BLaER1 treated with 17β-estradiol and CSF1 and Interleukin-3, amounts not matched to agents 10 nM and 100 nM (cell line): ENCODE measurements around the gene TMEM187.

Experiments used
- H3K27ac ChIP-seq, 11 experiments: shearing (Covaris generic); formaldehyde crosslinking; 2 replicates each; pipeline ENCODE4 v1.8.1; 2022
- H3K27me3 ChIP-seq, 11 experiments: shearing (Covaris generic); formaldehyde crosslinking; 2 replicates each; pipeline ENCODE4 v1.8.1; 2022
- H3K36me3 ChIP-seq, 11 experiments: shearing (Covaris generic); formaldehyde crosslinking; 2 replicates each; pipeline ENCODE4 v1.8.1; 2022
- H3K4me1 ChIP-seq, 10 experiments: shearing (Covaris generic); formaldehyde crosslinking; 2 replicates each; pipeline ENCODE4 v1.8.1; 2022
- H3K4me2 ChIP-seq, 11 experiments: shearing (Covaris generic); formaldehyde crosslinking; 2 replicates each; pipeline ENCODE4 v1.8.1; 2022
- H3K4me3 ChIP-seq, 10 experiments: shearing (Covaris generic); formaldehyde crosslinking; 2 replicates each; pipeline ENCODE4 v1.8.1; 2022
- H3K9ac ChIP-seq, 11 experiments: shearing (Covaris generic); formaldehyde crosslinking; 2 replicates each; pipeline ENCODE4 v1.8.1; 2022
- H3K9me3 ChIP-seq, 11 experiments: shearing (Covaris generic); formaldehyde crosslinking; replicated peaks in 1 of 11; 2 replicates each; pipeline ENCODE4 v1.8.1; 2022
- H4K20me1 ChIP-seq, 11 experiments: shearing (Covaris generic); formaldehyde crosslinking; 2 replicates each; pipeline ENCODE4 v1.8.1; 2022
- Cebpa-rat ChIP-seq, 11 experiments: shearing (Covaris generic); IDR thresholded peaks; 2 replicates each; pipeline ENCODE4 v1.8.1; 2022

TMEM187 gene

DNA sequence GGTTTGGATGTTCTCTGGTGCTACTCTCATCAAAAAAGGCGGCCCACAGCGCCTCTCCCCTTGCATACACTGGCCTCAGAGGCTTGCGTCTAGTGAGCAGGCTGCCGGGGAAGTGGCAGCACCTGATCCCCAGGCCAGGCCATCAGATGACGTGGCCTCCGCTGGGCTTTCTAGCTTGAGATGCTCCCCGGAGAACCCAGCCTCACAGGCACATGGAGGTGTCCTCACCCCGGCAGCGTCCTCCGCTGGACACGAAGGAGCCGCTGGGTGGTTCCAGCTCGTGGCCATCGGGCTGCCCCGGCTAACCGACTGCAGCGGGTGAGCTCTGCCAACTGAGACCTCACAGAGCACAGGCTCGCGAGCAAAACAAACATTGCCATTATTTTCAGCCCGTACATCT lies 34.4 kb downstream of the TMEM187 start:
- Histone ChIP-seq H3K4me2 (peak overlapping the region; percentile 51 to 78 (median 68)), H3K9me3 (peaks cover 0 to 8% (median 0%) of the 10 kb centered on the region in 11 experiments; a peak in 1 of 22 replicates), H3K36me3 (peaks cover 6 to 25% (median 18%) of the 10 kb centered on the region in 11 experiments; a peak in 20 of 22 replicates), H3K4me1 (peaks cover 76 to 99% (median 88%) of the 10 kb centered on the region in 10 experiments), H3K27ac (peak overlapping the region in 9 of 11 experiments; percentile 57 to 85 (median 67); a peak in 14 of 22 replicates), H3K4me3 (no peak overlapping the region; a peak in 1 of 20 replicates), H3K27me3 (peaks cover 96 to 100% (median 99%) of the 10 kb centered on the region in 11 experiments), H3K9ac (peak overlapping the region in 5 of 11 experiments; percentile 27 to 61 (median 52); a peak in 6 of 22 replicates), H4K20me1 (peaks cover 0 to 56% (median 22%) of the 10 kb centered on the region in 11 experiments; a peak in 17 of 22 replicates)
- no peak for TF ChIP-seq Cebpa-rat (IDR thresholded peaks at IDR 0.05)

DNA sequence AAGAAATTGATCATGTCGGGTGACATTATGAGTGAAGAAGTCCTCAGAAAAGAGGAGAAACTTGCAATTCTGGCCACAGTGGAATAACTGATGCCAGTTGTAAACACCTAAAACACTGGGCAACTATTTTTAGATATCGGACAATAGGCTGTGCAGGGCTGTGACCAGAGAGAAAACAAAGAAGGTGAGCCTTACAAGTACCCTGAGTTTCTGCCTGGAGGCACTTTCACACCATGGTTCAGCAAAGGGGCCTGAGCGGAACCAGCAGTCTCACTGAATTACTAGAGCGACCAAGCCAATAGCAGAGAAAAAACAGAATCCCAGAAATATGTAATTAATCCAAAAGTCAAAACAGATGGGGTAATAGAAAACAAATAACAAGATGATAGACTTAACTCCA lies 36.0 kb downstream of the TMEM187 start:
- peaks cover 95 to 100% (median 99%) of the 10 kb centered on the region in 11 experiments for H3K27me3 ChIP-seq
- H3K27ac ChIP-seq, result peak overlapping the region; percentile 32 to 85 (median 67); a peak in 19 of 22 replicates
- H3K4me2 ChIP-seq, result peak overlapping the region; percentile 51 to 78 (median 68)
- peaks cover 0 to 8% (median 0%) of the 10 kb centered on the region in 11 experiments; a peak in 1 of 22 replicates for H3K9me3 ChIP-seq
- peaks cover 0 to 72% (median 37%) of the 10 kb centered on the region in 11 experiments; a peak in 20 of 22 replicates for H4K20me1 ChIP-seq
- peak overlapping the region; percentile 21 to 61 (median 47); a peak in 13 of 22 replicates for H3K9ac ChIP-seq
- peaks cover 73 to 98% (median 88%) of the 10 kb centered on the region in 10 experiments for H3K4me1 ChIP-seq
- TF ChIP-seq Cebpa-rat (IDR thresholded peaks at IDR 0.05), result no peak
- H3K36me3 ChIP-seq, result peaks cover 18 to 38% (median 33%) of the 10 kb centered on the region in 11 experiments; a peak in 20 of 22 replicates
- H3K4me3 ChIP-seq, result peak overlapping the region in 1 of 10 experiments; percentile 35; a peak in 2 of 20 replicates

DNA sequence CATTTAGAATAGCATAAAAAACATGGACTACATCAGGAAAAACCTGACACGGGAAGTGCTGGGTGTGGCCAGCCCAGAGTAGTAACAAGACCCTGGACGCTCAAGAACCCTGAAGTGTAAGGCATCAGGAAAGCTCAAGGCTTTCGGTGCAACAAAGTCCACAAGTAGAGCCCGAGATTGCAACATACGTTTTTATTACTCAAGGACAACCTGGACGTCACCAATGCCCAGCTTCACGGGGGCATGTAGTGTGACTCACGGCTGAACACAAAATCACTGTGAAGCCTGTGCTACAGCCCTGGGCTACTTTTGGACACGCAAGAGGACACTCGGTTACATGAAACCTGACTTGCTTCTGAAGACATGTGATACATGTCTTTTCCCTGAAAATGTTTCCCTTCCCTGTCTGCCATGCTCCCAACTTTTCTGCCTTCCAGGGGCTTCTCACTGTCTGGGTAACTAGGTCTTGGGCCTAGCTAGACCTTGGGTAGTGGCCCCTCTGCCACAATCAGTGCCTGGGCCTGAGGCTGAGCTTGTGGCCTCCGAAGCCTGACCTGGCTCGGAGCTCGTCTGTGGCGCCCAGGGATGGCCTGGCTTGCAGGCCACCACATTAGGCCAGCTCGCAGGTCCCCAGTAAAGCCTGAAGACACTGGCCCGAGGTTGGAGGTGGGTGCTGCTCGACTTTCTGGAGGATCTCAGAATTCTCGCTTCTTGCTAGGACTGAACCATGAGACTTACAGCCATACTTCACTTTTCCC lies 38.0 kb downstream of the TMEM187 start:
- Histone ChIP-seq H3K9ac (no peak overlapping the region; a peak in 1 of 22 replicates), H3K27ac (peak overlapping the region in 1 of 11 experiments; percentile 10; a peak in 1 of 22 replicates), H3K27me3 (peaks cover 94 to 100% (median 99%) of the 10 kb centered on the region in 11 experiments), H3K4me2 (peak overlapping the region in 4 of 11 experiments; percentile 2 to 33 (median 15); a peak in 2 of 22 replicates), H4K20me1 (peaks cover 9 to 92% (median 57%) of the 10 kb centered on the region in 11 experiments; a peak in 21 of 22 replicates), H3K4me3 (no peak overlapping the region), H3K36me3 (peaks cover 25 to 55% (median 45%) of the 10 kb centered on the region in 11 experiments), H3K9me3 (peaks cover 0 to 8% (median 0%) of the 10 kb centered on the region in 11 experiments; a peak in 1 of 22 replicates), H3K4me1 (peaks cover 64 to 95% (median 89%) of the 10 kb centered on the region in 10 experiments)
- no peak for TF ChIP-seq Cebpa-rat (IDR thresholded peaks at IDR 0.05)

DNA sequence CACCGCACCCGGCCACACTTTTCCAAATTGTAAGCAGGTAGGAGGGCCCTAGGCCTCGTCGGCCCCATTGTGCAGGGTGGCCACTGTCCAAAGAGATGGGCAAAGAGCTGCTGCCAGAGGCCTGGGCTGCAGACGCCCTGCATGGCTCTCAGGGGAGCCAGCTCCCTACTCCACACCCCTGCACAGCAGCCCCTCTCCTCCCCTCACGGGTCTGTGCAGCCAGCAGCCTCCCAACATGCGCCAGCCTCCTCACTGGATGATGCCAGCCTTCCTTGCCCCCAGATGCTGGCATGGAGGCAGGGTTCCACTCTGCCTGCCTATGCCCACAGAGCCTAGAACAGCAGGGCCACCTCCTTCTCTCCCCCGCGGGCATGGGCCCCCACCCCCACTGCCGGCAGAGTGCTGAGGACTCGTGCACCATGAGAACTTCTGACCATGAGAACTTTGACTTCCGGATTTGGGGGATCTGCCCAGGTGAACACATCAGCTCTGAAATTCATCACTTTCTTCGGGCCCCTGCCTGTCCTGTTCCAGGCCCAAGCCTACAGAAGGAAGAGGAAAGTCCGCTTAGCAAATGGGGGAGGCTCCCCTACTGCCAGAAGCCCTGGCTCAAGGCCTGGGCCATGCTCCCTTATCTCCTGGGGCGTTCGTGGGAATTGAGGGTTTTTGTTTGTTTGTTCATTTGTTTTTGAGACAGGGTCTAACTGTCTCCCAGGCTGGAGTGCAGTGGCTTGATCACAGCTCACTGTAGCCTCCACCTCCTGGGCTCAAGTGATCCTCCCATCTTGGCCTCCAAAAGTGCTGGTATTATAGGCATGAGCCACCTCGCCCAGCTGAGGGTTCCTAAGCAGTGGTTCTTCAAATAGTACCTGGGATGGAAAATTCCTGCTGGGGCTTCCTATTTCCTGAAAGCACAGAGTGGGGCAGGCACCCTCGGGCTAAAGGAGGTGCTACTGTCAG lies 39.1 kb downstream of the TMEM187 start:
- Histone ChIP-seq H3K4me2 (peak overlapping the region in 8 of 11 experiments; percentile 18 to 83 (median 73); a peak in 6 of 22 replicates), H3K9me3 (no peaks in the 10 kb centered on the region), H3K27me3 (peaks cover 91 to 100% (median 99%) of the 10 kb centered on the region in 11 experiments), H3K36me3 (peaks cover 37 to 63% (median 56%) of the 10 kb centered on the region in 11 experiments), H3K27ac (peak overlapping the region in 6 of 11 experiments; percentile 38 to 68 (median 62); a peak in 6 of 22 replicates), H4K20me1 (peaks cover 16 to 96% (median 68%) of the 10 kb centered on the region in 11 experiments; a peak in 21 of 22 replicates), H3K4me1 (peaks cover 64 to 99% (median 92%) of the 10 kb centered on the region in 10 experiments), H3K9ac (peak overlapping the region in 6 of 11 experiments; percentile 14 to 72 (median 56); a peak in 9 of 22 replicates), H3K4me3 (no peak overlapping the region)
- TF ChIP-seq Cebpa-rat (IDR thresholded peaks at IDR 0.05), result no peak

DNA sequence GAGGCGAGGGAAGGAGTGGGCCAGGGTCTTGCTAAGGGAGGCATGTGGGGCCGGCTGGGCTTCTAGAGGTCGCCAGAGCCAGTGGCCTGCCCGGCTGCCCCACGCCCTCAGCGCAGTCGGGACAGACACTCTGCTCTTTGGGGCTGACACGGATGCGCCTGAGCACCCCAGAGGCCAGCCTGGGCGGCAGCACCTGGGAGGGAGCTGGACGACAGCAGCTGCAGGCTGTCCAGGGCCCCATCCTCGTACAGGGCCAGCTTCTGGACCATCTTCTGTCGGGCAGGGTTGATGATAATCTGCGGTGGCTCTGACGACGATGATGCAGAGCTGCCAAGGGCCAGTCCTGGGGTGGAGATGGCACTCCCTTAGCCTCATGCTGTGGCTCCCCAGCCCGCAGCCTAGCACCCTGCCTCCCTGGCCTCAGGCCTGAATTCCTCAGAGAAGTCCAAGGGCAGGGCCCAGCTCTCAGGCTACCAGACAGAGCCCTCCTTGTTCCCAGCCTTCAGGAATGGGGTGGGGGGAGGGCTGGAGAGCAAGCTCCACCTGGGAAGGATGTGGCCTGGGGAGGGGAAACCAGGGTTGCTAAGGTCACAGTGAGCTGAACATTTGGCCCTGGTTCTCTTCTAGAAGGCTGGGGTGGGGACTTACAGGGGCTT lies 39.9 kb downstream of the TMEM187 start:
- Histone ChIP-seq H4K20me1 (peaks cover 22 to 96% (median 76%) of the 10 kb centered on the region in 11 experiments; a peak in 21 of 22 replicates), H3K27ac (peak overlapping the region in 9 of 11 experiments; percentile 27 to 68 (median 57); a peak in 16 of 22 replicates), H3K4me3 (peak overlapping the region in 1 of 10 experiments; percentile 11; a peak in 1 of 20 replicates), H3K9me3 (no peaks in the 10 kb centered on the region), H3K27me3 (peaks cover 84 to 100% (median 97%) of the 10 kb centered on the region in 11 experiments), H3K4me2 (peak overlapping the region; percentile 53 to 83 (median 73)), H3K9ac (peak overlapping the region in 10 of 11 experiments; percentile 25 to 72 (median 55); a peak in 17 of 22 replicates), H3K36me3 (peaks cover 44 to 71% (median 64%) of the 10 kb centered on the region in 11 experiments), H3K4me1 (peaks cover 64 to 99% (median 92%) of the 10 kb centered on the region in 10 experiments)
- TF ChIP-seq Cebpa-rat (IDR thresholded peaks at IDR 0.05), result no peak

DNA sequence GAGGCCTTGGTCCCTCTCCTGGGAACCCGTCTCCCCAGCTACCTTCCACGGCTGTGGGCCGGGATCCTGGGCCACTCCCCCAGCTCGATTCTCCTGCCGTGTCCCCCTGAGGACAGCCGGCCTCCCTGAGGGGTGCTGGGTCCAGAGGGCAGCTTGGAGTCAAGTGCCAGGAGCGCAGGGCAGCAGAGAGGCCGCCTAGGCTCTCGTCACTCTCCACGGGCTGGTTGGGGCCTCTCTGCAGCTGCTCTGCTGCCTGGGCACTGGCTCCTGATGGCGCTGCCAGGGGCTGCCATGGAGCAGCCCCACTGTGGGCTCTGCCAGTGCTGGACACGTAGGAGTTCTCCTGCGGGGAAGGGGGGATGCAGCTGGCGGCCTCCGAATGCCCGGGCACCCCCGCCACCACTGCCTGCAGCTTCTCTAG lies 40.5 kb downstream of the TMEM187 start:
- Histone ChIP-seq H3K27me3 (peaks cover 79 to 100% (median 94%) of the 10 kb centered on the region in 11 experiments), H3K27ac (peak overlapping the region in 9 of 11 experiments; percentile 27 to 68 (median 57); a peak in 16 of 22 replicates), H3K9me3 (no peaks in the 10 kb centered on the region), H3K4me3 (peak overlapping the region in 2 of 10 experiments; percentile 9 to 11; a peak in 1 of 20 replicates), H3K36me3 (peaks cover 49 to 77% (median 66%) of the 10 kb centered on the region in 11 experiments), H4K20me1 (peaks cover 22 to 98% (median 77%) of the 10 kb centered on the region in 11 experiments; a peak in 21 of 22 replicates), H3K4me2 (peak overlapping the region; percentile 53 to 83 (median 73)), H3K9ac (peak overlapping the region in 10 of 11 experiments; percentile 25 to 72 (median 55); a peak in 17 of 22 replicates), H3K4me1 (peaks cover 64 to 100% (median 93%) of the 10 kb centered on the region in 10 experiments)
- TF ChIP-seq Cebpa-rat (IDR thresholded peaks at IDR 0.05), result no peak
